ENCODE data around the gene REEP3.

REEP3 gene

GRCh38 chr10:63622097-63622496, 100.9 kb downstream of the REEP3 start:
- TF ChIP-seq PPARA (CRISPR knock-in tag; IDR thresholded peaks at IDR 0.05; ENCODE audit: borderline replicate concordance) = no peak
- no peak for TF ChIP-seq CSDC2 (CRISPR knock-in tag; IDR thresholded peaks at IDR 0.05)
- no peak for TF ChIP-seq CREB5 (CRISPR knock-in tag; IDR thresholded peaks at IDR 0.05; ENCODE audit: low read depth)
- no peak for TF ChIP-seq TSHZ2 (CRISPR knock-in tag; IDR thresholded peaks at IDR 0.05)
- no peak for TF ChIP-seq ISL1 (CRISPR knock-in tag; IDR thresholded peaks at IDR 0.05)
- no peak for TF ChIP-seq ZNF8 (CRISPR knock-in tag; IDR thresholded peaks at IDR 0.05)
- TF ChIP-seq ARNTL (CRISPR knock-in tag; IDR thresholded peaks at IDR 0.05; ENCODE audit: borderline replicate concordance, low read depth) = no peak
- no peak for TF ChIP-seq ZFP3 (CRISPR knock-in tag; IDR thresholded peaks at IDR 0.05)
- TF ChIP-seq TOX (CRISPR knock-in tag; IDR thresholded peaks at IDR 0.05; ENCODE audit: borderline replicate concordance) = no peak
- no peak for TF ChIP-seq OSR1 (CRISPR knock-in tag; IDR thresholded peaks at IDR 0.05)
- no peak for TF ChIP-seq ZNF70 (CRISPR knock-in tag; IDR thresholded peaks at IDR 0.05)
- TF ChIP-seq BACH2 (CRISPR knock-in tag; IDR thresholded peaks at IDR 0.05; ENCODE audit: borderline replicate concordance) = no peak
- TF ChIP-seq SNAI2 (CRISPR knock-in tag; IDR thresholded peaks at IDR 0.05) = no peak
- TF ChIP-seq ZNF565 (CRISPR knock-in tag; conservative IDR thresholded peaks at IDR 0.05; ENCODE audit: low read depth) = no peak
- no peak for TF ChIP-seq ESRRG (CRISPR knock-in tag; IDR thresholded peaks at IDR 0.05)
- ATAC-seq = no peak

GRCh38 chr10:63624701-63625100, 103.5 kb downstream of the REEP3 start:
- no peak for ATAC-seq
- no peak for TF ChIP-seq GLIS3 (CRISPR knock-in tag; IDR thresholded peaks at IDR 0.05)
- no peak for TF ChIP-seq ARNTL (CRISPR knock-in tag; IDR thresholded peaks at IDR 0.05; ENCODE audit: borderline replicate concordance, low read depth)
- no peak for TF ChIP-seq ZC3H10 (CRISPR knock-in tag; IDR thresholded peaks at IDR 0.05)
- TF ChIP-seq CSRNP3 (CRISPR knock-in tag; IDR thresholded peaks at IDR 0.05) = no peak
- no peak for TF ChIP-seq ISL1 (CRISPR knock-in tag; IDR thresholded peaks at IDR 0.05)
- TF ChIP-seq TOX (CRISPR knock-in tag; IDR thresholded peaks at IDR 0.05; ENCODE audit: borderline replicate concordance) = no peak
- no peak for TF ChIP-seq BACH2 (CRISPR knock-in tag; IDR thresholded peaks at IDR 0.05; ENCODE audit: borderline replicate concordance)
- no peak for TF ChIP-seq ZFP30 (CRISPR knock-in tag; IDR thresholded peaks at IDR 0.05)
- TF ChIP-seq RARB (CRISPR knock-in tag; IDR thresholded peaks at IDR 0.05) = no peak
- no peak for TF ChIP-seq CREB5 (CRISPR knock-in tag; IDR thresholded peaks at IDR 0.05; ENCODE audit: low read depth)
- TF ChIP-seq SNAI2 (CRISPR knock-in tag; IDR thresholded peaks at IDR 0.05) = no peak

- ATAC-seq = no peak
- TF ChIP-seq BACH2 (CRISPR knock-in tag; IDR thresholded peaks at IDR 0.05; ENCODE audit: borderline replicate concordance) = no peak
- TF ChIP-seq ZFP30 (CRISPR knock-in tag; IDR thresholded peaks at IDR 0.05) = no peak
- no peak for TF ChIP-seq SNAI2 (CRISPR knock-in tag; IDR thresholded peaks at IDR 0.05)
- no peak for TF ChIP-seq POU6F1 (CRISPR knock-in tag; IDR thresholded peaks at IDR 0.05; ENCODE audit: borderline replicate concordance, low read depth)
- no peak for TF ChIP-seq TCF4 (CRISPR knock-in tag; IDR thresholded peaks at IDR 0.05; ENCODE audit: borderline replicate concordance)
- no peak for TF ChIP-seq CREB5 (CRISPR knock-in tag; IDR thresholded peaks at IDR 0.05; ENCODE audit: low read depth)
Observed at GRCh38 chr10:63627396-63627795, 106.2 kb downstream of the REEP3 start.

Measured in SK-N-SH treated with all-trans-retinoic acid at 6 μM for 48 hours (cell line).